ENCODE measurements around the gene RAB44.

DNA sequence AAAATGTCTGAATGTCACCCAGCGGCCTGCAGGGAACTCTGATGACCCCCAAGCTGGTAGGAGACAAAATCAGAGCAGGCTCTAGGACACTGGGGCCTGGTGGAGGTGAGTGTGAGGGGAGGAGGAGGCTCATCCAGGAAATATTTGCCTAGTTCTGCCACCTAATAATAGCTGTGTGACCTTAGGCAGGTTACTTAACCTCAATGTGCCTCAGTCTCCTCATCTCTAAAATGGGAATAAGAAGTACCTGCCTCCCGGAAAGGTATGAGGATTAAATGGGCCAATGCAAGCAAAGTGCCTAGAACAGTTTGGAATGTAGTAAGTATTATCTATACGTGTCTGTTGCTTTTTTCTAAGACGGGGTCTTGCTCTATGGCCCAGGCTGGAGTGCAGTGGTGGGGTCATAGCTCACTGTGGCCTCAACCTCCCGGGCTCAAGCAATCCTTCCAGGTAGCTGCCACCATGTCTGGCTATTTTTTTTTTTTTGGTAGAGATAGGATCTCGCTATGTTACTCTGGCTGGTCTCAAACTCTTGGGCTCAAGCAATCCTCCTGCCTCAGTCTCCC lies 60.4 kb downstream of the RAB44 start:
- TF ChIP-seq CTCF (IDR thresholded peaks at IDR 0.05; ENCODE audit: low read length) = no peak
- TF ChIP-seq EZH2 (IDR thresholded peaks at IDR 0.05; ENCODE audit: borderline replicate concordance, low read length) = no peak

Measured in OCI-LY1 (cell line).